ENCODE results near the gene STON2.
"Not testable (repeated sequence)": the region's sequence is repeated elsewhere in the genome, so short reads cannot be mapped to it uniquely, and the experiment has no call there.

STON2 gene

DNA sequence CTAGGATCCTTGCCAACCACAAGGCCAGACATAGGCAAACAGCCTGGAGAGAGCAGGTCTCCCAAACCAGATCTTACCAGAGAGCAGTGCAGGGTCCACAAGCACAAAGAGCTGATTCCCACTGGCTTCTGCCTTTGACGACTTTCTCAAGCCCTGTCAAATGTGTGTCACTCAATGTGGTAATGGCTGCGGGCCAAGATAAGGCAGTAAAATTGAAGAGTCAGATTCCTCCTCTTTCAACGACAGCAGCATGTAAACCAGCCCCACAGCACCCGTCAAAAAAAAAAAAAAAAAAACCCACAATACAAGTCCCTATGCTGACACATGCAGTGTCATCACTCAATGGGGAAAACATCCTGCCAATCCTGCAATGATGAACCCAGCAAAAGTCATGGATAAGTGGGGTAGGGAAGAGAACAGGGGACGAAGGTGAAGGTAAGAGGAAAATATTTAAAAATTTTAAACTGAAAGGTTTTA is at the start of gene STON2:
Gene STON2, minus strand, starts transcription at position 123 of the 477 bp plus-strand sequence. CDS start 1,942 bp downstream, outside the sequence.
- peak in 1 of 2 experiments; percentile 11 for DNase-seq

GRCh38 chr14:81449576-81449975 is 49.5 kb upstream of the STON2 start:
- DNase-seq, result no peak

DNA sequence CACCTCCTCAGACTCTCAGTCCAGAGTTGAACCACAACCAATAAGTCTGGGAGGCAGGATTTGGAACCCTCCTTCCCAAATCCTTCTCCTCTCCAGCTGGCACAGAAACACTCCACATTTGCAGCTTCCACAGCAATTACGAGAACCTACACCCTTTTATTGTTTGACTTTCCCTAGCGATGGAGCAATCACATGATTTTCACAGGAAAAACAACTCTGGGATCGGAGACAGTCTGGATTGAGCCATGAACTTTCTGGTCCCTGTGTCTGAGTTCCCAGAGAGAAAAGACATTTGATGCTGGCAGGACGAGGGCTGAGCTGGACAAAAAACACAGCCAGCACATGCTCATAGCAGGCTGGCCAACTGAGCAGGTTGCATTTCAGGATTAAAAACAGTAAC is 49.0 kb upstream of the STON2 start:
- no peak for DNase-seq

GRCh38 chr14:81447021-81447764 is 47.1 kb upstream of the STON2 start:
- no peak for DNase-seq

DNA sequence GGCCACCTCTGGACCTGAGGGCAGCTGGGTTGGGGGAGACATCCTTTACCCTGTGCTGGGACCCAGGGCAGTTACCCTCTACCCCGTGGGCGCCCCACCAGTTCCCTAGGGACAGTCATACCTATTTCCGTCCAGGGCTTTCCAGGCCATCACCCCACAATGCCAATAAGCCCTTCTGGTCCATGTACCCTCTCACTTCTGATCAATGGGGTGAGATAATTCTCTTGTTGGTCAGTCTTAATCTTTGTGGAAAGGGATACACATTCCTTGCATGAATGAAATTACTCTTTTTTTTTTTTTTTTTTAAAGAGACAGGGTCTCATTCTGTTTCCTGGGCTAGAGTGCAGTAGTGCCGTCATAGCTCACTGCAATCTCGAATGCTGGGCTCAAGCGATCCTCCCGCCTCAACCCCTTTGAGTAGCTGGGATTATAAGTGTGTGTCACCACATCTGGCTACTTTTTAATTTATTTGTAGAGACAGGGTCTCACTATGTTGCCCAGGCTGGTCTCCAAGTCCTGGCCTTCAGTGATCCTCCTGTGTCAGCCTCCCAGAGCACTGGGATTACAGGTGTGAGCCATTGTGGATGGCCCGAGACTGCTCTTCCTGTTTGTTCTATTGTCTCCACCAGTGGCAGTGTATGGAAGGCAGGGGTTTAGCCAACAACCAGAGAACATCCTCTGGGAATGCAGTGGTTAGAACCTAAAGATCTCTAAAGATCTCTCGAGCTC is 46.3 kb upstream of the STON2 start:
- DNase-seq, result no peak

DNA sequence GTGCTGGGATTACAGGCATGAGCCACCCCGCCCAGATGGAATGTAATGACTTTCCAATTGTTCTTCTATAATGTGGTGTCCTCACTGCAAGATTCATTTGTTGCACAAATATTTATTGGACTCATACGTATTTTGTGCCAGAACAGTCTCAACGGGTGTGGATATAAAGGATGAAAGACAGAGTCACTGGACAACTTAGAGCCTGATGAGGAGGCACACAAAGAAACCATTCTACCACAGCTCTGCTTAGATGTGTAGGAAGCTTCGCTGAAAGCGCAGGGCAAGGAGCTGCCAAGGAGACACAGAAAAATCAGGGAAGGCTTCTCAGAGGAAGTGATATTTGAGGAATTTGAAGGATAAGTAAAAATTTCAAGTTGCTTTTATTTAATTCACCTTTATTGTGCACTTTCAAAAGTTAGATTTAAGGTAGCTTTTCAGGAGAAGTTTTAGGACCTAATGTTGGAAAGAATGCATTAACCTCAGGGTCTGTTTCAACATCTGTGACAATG is 41.6 kb upstream of the STON2 start:
- no peak for DNase-seq

DNA sequence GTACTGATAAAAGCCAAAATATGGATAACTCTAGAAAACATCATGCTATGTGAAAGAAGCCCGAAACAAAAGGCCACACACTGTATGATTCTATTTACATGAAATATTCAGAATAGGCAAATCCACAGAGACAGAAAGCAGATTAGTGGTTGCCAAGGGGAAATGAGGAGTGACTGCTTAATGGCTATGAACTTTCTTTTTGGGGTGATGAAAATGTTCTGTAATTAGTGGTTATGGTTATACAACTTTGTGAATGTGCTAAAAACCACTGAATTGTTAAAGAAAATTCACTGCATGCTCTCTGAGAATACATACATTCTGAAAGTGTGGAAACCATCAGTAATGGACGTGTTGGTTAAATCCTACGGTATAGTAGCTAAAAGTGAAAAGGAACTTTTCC is 39.9 kb upstream of the STON2 start:
- no peak for DNase-seq

DNA sequence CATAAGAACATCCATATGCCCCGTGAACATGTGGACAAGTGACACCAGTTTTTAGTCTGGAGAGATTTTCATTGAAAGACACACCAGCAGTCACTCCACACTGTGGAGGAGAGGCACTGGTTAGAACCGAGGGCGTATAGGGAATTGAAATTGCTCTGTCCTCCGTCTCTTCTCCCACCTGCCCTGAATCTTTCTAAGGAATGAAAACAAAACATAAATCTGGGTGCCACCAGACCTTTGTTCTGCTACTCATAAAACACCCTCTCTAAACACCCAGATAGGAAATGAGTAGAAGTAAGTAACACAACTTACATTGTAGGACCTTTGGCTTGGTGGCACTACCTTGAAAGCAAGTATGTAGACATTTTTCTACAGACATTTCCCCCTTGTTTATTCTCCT is 37.1 kb upstream of the STON2 start:
- DNase-seq, result no peak

DNA sequence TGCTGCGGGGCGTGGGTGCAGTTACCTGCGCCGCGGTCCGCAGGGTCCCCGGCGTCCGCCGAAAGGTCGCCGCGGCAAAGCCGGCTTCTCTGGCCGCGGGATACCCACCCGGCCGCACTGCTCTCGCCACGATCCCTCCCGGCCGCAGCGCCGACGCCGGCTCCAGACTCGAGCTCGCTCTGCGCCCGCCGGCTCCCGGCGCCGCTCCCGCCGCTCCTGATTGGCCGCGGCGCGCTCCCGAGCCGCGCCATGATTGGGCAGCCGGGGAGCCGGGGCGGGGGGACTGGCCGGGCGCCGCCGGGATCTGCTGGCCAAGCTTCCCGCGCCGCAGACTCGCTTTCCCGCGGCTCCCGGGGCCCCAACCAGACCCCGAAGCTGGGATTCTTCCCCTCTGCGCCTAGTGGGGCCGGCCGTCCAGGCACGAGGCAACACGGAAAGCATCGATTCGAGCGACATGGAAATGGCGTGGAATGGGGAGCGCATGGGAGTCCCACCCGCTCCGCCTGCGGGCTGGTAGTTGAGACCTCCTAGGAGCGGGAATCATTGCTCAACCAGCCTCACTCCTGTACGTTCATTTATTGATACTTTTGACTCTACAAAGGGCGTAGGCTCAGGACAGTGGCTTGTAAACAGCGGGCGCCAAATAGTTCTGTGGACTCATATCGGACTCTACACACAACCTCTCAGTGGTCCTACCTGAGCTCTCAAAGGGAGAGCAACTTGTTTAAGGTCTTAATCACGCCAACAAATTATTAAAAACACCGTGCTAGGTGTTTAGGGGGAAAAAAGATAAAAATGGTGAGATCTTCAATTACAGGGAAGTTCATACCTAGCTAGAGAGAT is 36.4 kb upstream of the STON2 start:
- peak; percentile 84 to 89 for DNase-seq

DNA sequence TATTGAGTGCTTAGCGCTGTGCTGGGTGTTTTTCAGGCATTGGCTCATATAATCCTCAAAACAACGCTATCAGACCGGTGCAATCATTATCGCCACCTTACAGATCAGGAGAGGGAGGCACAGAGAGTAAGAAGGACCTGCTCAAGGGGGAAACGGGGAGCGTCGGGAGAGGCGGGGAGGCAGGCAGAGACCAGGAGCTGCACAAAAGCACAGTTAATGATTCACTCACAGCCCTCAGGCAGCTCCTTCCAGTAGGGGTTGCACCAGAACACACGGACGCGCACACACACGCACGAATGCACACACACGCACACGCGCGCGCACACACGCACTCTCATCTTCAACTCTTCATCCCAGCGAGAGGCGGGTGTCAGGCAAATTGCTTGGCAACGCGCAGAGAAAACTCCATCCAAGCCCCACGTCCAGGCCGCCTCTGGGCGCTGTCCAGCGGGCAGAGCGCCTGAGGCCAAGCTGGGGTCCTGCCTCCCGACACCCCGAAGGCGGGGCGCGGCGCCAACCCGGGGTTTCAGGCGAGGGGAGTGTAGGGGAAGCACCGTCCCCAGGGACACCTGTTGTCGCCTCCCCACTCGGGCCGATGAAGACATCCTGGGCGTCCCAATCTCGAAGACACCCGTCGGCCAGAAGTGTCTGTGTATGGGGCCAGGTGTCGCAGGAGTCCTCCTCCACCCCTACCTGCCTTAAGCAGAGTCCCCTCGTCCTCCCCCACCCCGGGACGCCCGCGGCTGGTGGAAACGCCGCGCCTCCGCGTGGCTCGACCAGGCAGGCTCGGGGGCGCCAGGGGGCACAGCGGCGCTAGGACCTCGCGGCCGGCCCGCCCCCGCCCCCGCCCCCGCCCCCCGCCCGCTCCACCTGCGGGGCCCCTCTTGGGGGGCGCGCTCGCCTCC is 35.5 kb upstream of the STON2 start:
- peak; percentile 41 to 56 for DNase-seq

- DNase-seq, result no peak
These were observed 34.9 kb upstream of the STON2 start for GRCh38 chr14:81435048-81435390.

DNA sequence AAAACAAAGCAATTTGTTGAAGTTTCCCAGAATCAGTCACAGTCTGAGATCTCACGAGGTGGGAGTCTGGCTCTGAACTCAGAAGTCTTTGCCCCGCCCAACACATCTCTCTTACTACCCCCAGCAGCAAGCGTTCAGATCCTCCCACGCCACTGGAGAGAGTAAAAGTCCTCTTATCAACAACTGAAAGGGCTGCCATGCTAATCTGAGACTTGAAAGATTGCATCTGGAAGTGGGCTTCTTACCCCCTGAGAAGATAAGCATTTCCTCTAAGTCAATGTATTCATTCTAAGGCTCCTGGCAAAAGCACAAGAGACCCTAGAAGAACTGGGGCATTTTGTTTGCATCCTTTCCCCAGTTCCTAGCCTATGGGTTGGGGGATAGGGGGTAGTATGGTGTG is 34.1 kb upstream of the STON2 start:
- DNase-seq, result no peak

DNA sequence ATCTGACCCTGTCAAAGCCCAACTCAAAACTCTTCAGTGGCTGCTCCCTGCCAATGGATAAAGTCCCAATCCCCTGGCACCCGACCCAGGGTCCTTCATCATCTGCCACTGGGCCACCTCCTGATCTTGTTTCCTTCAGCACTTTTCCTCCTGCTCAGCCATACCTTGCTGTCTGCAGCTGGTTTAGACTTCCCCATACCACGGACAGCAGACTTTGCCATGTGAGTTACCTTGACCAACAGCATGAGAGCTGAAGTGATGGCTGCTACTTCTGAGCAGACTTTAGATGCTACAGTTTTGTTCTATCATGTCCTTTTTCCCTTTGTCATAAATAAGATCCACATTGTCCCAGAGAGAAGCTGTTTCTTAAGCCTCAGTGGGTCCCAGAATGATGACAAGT is 33.3 kb upstream of the STON2 start:
- no peak for DNase-seq

DNA sequence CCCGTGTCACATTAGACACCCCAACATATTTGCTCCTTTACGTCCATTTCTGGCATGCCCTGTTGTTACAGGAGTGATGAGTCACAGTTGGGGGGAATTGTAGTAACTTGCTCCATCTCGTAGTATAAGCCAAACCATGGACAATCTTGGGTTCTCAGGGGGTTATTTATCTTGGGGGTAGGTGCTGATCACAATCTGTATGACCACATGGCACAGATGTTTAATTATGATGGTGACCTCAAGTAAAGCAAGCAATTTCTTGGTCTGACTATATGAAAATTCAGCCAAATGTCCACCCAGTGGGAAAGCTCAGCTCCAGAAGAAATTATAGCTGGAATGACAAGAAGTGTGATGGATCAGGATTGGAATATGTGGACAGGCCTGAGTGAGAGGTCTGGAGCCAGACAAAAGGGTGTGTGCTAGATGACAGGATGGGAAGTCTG is 32.1 kb upstream of the STON2 start:
- no peak for DNase-seq

DNA sequence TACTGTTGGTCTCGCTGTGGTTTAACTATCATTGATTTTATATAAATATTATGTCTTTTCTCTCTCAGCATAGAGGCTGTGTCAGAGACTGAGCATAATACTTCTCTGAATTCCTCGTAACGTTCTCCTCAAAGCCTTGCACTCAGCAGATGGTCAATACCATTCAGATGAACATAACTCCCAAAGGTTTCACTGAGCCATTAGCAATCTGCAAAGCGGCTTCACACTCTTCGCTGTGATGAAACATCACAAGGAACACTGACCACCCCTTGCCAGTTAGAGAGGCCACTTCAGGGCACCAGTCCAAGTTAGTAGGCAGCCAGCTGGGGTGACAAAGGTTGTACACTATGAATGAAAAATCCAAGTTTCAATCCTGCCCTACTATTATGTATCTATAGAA is 30.1 kb upstream of the STON2 start:
- DNase-seq, result no peak

DNA sequence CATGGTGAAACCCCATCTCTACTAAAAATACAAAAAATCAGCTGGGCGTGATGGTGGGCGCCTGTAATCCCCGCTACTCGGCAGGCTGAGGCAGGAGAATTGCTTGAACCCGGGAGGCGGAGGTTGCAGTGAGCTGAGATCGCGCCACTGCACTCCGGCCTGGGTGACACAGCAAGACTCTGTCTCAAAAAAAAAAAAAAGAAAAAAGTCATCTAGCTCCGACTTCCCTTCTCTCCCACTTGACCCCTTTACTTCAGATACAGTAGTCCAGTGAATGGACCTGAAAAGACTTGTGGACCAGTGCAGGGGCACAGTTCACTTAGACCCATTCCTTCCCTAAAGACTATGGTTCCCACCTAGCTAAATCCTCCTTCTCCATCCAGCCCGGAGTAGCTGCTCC is 29.6 kb upstream of the STON2 start:
- DNase-seq, result not testable (repeated sequence)

DNA sequence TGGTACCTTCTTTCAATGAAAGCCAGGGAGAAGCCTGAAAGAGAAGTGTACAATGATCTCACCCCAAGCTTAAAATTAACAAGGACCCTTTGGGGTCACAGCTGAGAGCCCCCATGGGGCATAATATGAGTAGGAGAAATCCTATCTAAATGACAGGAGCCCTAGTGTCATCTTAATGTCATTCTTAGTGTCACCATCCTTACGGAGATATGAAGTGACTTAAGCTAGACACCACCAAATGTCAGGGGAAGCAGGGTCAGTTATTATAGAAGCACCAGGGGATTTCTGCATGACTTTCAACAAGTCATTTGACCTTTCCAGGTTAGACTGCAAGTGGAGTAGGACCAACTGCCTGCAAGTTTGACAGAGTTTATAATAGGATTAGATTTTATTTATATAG is 28.9 kb upstream of the STON2 start:
- DNase-seq, result no peak

DNA sequence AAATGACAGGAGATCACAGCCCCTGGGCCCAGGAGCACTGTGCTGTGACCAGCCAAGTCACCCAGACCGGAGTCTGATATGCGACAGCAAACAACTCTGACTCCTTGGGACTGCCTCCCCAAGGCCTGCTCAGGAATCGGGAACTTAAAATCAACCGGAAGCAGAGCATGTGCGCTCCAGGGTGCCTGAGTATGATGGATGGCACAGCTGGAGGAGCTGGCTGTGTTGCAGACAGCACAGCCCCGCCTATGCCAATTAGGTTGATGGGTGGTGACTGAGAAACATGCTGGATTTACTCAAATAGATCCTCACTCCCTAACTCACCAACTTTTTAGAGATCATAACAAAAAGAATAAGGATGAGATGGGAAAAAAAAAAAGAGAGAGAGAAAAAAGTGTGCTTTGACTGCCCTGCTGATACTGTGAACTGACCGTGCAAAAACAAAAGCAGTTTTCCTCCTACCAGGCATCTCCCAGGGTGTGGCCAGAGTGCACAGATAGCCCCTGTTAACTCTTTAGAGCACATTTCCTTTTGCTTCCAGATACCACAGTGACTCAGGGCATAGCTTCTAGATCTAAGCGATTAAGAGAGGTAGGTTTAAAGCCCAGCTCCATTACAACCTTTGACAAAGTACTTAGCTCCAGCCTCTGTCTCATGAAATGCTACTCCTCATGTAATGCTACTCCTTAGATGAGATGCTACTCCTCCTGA is 27.4 kb upstream of the STON2 start:
- DNase-seq, result peak in 1 of 2 experiments; percentile 17

- no peak for DNase-seq
These were observed 23.4 kb upstream of the STON2 start for GRCh38 chr14:81423504-81423903.

GRCh38 chr14:81418057-81418790 is 18.1 kb upstream of the STON2 start:
- DNase-seq, result no peak

GRCh38 chr14:81416981-81417380 is 16.9 kb upstream of the STON2 start:
- DNase-seq, result no peak
